GM18909 (cell line): ENCODE measurements around the gene NOP14.
A peak's percentile ranks its signal among the peaks of the same experiment; 100 is the strongest.
"Not testable (repeated sequence)": the region's sequence is repeated elsewhere in the genome, so short reads cannot be mapped to it uniquely, and the experiment has no call there.

Source experiments
- ATAC-seq: cut with Tn5 transposase; IDR thresholded peaks from one replicate; pipeline ENCODE4 v1.9.1; 2021; ENCODE audit warnings: mild to moderate bottlenecking; ENCODE audit not compliant: unreplicated experiment, poor library complexity

Gene NOP14

GRCh38 chr4:2963175-2963965 is at the start of gene NOP14, which contains the start of gene GRK4:
Gene NOP14 (minus strand): TSS chr4:2963406. CDS start chr4:2963319, 87 bp downstream.
Gene GRK4 (plus strand): TSS chr4:2963571. CDS start chr4:2964071, 500 bp downstream.
- peak; percentile 93 for ATAC-seq

DNA sequence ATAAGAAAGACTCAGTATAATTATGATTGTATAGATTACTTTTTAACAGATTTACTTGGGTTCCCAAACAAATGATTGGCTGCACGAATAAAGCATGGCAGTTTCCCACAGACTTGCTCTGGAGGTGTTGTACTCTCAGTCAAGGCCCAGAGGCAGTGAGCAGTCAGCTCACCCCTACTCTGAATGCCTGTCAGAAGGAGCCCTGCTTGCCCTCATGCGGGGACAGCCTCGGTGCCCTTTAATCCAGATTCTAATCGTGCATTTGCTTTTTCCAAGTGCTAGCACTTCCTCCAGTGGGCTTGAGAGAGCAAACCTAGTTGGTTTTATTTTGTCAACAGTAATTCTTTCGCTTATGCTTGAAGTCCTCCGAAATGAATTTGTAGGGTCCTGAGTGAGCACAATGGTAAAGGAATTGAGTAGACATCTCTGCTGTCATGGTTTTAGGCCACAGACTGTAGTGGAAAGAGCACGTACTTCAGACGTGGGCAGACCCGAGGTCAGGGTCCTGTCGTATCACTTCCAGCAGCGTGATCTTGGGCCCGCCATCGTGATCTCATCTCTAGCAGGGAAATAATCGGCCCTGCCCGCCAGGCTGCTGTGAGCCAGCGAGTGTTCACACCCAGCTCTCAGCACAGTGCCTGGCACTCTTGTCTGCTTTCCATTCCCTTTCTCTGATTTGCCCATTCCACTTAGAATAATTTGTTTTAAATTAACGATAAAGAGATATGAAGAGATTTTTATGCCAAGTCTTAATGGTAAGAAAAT is 48.4 kb upstream of the NOP14 start:
- no peak for ATAC-seq

GRCh38 chr4:3010998-3011397 is 47.8 kb upstream of the NOP14 start:
- ATAC-seq = no peak

DNA sequence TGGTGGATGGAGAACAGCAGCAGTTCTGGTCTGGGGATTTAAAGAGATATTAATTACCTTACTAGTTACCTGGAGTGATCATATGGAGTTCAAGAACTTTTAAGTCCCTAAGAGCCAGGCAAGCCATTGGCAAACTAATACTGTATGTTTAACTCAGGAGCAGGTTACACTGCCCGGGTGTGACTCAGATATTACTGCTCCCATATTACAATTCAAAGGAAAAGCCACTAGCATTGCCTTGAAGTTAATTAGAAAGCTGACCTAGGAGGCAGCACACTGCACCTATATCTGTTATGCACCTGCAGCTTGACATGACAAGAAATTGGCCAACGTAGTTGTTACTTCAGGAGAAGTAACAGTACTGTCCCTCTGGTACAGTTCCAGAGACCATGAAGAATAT is 47.4 kb upstream of the NOP14 start:
- no peak for ATAC-seq

DNA sequence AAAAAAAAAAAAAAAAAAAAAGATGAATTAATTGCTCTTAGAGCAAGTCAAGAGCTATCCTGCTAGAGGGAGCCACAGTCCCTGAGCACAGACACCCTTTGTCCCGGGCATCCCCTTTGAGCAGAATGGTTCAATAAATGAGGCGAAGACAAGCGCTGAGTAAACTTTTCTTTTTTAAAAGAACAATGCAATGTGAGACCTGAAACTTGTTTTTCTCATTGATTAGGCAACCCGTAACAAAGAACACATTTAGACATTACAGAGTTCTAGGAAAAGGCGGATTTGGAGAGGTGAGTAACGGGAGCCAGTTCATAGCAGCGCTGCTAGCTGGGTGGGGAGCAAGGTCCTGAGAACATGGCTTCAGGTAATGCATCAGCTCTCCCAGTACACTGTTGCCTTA is 46.2 kb upstream of the NOP14 start:
- ATAC-seq = no peak

- no peak for ATAC-seq
Measured at GRCh38 chr4:3007724-3008123, 44.5 kb upstream of the NOP14 start.

DNA sequence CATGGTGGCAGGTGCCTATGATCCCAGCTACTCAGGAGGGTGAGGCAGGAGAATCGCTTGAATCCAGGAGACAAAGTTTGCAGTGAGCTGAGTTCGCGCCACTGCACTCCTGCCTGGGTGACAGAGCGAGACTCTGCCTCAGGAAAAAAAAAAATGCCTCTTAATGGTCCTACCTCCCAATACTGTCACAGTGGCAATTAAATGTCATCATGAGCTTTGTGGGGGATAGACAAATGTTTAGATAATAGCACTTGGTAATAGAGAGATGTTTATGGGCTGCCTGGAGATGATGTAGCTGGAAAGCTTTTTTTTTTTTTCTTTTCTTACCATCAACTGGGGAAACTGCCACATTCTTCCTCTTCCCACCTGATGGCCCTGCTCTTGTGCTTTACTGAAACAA is 33.2 kb upstream of the NOP14 start:
- no peak for ATAC-seq

DNA sequence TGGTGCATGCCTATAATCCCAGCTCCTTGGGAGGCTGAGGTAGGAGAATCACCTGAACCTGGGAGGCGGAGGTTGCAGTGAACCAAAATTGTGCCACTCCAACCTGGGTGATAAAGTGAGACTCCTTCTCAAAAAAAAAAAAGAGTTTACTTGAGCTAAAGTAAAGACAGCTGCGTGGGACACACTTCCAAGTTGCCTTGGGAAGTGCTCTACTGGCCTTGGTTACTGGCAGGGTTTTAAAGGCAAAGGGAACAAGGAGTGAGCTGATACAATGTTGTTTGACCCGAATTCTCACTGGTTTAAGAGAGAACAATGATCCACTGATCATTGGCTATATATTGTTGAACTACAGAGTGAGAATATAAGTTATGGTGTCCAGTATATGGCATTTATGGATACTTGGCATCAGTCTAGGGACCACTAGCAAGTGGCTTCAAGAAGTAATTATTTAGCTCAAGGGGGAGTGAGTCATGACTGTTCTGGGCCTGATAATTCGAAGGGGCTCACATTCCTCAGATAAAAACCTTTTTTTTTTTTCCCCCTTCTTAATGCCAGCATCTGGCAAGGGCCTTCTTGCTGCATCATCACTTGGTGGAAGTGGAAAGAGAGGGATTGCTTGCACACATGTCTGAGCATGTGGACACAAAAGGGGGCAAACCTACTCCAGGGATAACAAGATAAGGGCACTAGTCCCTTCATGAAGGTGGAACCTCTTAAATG is 32.5 kb upstream of the NOP14 start:
- ATAC-seq = no peak

- ATAC-seq = no peak
Measured at GRCh38 chr4:2994917-2995316, 31.7 kb upstream of the NOP14 start.

- no peak for ATAC-seq
Measured at GRCh38 chr4:2991243-2991642, 28.0 kb upstream of the NOP14 start.

GRCh38 chr4:2983715-2984114 is 20.5 kb upstream of the NOP14 start:
- not testable (repeated sequence) for ATAC-seq

- ATAC-seq = no peak
Measured at GRCh38 chr4:2982012-2982411, 18.8 kb upstream of the NOP14 start.

GRCh38 chr4:2981256-2981819 is 18.1 kb upstream of the NOP14 start:
- ATAC-seq = no peak

GRCh38 chr4:2977211-2978088 is 14.2 kb upstream of the NOP14 start:
- no peak for ATAC-seq

GRCh38 chr4:2971275-2971674 is 8.1 kb upstream of the NOP14 start:
- ATAC-seq = no peak

DNA sequence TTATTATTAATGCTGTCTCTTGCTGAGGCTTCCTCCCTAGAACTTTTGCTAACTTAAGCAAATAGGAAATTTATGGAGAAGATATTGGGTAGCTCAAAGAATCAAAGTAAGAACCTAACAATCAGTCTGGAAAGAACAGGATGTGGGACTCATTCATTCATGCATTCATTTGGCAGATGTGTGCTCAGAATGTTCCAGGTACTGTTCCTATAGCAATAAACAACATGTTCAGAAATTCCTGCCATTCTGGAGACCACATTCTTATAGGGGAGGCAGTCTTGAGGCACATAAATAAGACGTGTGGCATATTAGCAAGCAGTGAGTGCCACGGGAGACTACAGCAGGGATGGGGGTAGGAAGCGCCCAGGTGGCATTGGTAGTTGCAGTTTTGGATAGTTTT is 5.2 kb upstream of the NOP14 start:
- ATAC-seq = no peak

DNA sequence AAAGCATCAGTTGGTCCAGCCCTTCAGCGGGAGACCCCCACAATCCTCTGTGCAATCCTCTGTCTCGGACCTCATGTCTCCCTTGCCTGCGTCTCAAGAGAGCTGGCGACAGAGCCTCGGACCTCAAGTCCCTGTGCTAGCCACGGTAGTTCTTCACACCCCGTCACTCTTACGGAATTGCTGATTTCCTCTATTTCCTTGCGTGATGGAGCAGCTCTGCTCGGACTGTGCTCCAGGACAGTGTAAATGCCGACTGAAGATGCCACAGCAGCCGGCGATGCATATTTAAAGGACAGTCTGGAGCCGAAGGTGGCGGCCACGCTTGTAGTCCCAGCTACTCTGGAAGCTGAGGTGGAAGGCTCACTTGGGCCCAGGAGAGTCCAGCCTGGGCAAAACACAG is 2.1 kb upstream of the NOP14 start:
- ATAC-seq = no peak

DNA sequence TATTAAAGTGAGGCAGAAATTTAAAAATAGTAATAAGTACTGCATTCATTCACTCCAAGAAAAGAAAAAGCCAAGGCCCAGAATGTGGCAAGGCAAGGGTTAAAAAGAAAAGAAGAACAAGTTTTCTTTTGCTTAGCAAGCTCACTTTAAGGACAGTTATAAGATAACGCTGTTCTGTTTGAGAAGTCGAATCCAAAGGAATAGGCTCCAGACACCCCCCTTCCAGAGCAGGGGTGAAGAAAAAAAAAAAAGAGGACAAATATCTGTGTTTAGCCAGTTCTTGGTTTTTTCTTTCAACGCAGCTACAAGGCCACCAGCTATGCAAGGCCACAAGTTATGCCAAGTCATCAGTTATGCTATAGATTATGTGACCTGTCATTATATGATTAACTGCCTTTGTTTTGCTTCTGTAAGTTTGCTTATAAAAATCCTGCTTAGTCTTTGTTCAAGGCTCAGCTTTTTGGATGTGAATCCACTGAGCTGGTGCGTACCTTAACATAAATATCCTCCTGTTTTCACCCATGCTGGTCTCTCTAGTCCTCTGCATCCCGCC is 1.6 kb upstream of the NOP14 start:
- no peak for ATAC-seq

GRCh38 chr4:2963966-2964471 is 813 bp upstream of the NOP14 start:
- ATAC-seq = no peak
